GM13977 (cell line): ENCODE results near the gene CA10.

ENCODE experiments used
- DNase-seq: peaks from one replicate; pipeline ENCODE4 v3.0.0; 2012; ENCODE audit warnings: low spot score
- CTCF ChIP-seq: IDR thresholded peaks from 2 replicates; pipeline ENCODE4 v1.5.1; 2012; ENCODE audit warnings: mild to moderate bottlenecking, control low read depth; ENCODE audit not compliant: insufficient read depth; ENCODE audit errors: extremely low read depth, missing control alignments
- in situ Hi-C: fragments of 300-500 bp; cut with MboI; formaldehyde crosslinking; loops from one replicate; pipeline ENCODE4 v1.12.0; 2022; ENCODE audit warnings: low sequenced_read_pairs, low pct_unique_long_range_greater_than_20kb, mixed read lengths, inconsistent platforms; ENCODE audit not compliant: unreplicated experiment

CA10 gene

GRCh38 chr17:52011064-52011463 is 147.4 kb downstream of the CA10 start:
- TF ChIP-seq CTCF, result no peak
- no peak for DNase-seq
- in situ Hi-C loops, result no loop called here

- in situ Hi-C loops, result no loop called here
- DNase-seq, result no peak
- no peak for TF ChIP-seq CTCF
Observed at GRCh38 chr17:51999654-52000053, 158.9 kb downstream of the CA10 start.

GRCh38 chr17:51997723-51998122 is 160.8 kb downstream of the CA10 start:
- no peak for TF ChIP-seq CTCF
- in situ Hi-C loops, result no loop called here
- no peak for DNase-seq

- in situ Hi-C loops, result no loop called here
- TF ChIP-seq CTCF, result no peak
- DNase-seq, result no peak
Observed at GRCh38 chr17:51995797-51996403, 162.6 kb downstream of the CA10 start.

- DNase-seq, result no peak
- in situ Hi-C loops, result no loop called here
- no peak for TF ChIP-seq CTCF
Observed at GRCh38 chr17:51992864-51993416, 165.6 kb downstream of the CA10 start.

- no peak for DNase-seq
- no peak for TF ChIP-seq CTCF
- in situ Hi-C loops, result no loop called here
Observed at GRCh38 chr17:51971121-51971520, 187.4 kb downstream of the CA10 start.

- in situ Hi-C loops, result no loop called here
- TF ChIP-seq CTCF, result no peak
Observed at GRCh38 chr17:51961689-51962088, 196.8 kb downstream of the CA10 start.

More at GRCh38 chr17:51961689-51962088, 196.8 kb downstream of the CA10 start:
- no peak for DNase-seq
